ENCODE data around the gene KLK3.
"Not testable (repeated sequence)": the region's sequence is repeated elsewhere in the genome, so short reads cannot be mapped to it uniquely, and the experiment has no call there.

KLK3 gene

DNA sequence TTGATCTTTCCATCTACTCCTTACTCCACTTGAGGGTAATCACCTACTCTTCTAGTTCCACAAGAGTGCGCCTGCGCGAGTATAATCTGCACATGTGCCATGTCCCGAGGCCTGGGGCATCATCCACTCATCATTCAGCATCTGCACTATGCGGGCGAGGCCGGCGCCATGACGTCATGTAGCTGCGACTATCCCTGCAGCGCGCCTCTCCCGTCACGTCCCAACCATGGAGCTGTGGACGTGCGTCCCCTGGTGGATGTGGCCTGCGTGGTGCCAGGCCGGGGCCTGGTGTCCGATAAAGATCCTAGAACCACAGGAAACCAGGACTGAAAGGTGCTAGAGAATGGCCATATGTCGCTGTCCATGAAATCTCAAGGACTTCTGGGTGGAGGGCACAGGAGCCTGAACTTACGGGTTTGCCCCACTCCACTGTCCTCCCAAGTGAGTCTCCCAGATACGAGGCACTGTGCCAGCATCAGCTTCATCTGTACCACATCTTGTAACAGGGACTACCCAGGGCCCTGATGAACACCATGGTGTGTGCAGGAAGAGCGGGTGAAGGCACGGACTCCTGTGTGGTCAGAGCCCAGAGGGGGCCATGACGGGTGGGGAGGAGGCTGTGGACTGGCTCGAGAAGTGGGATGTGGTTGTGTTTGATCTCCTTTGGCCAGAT, 15.8 kb downstream of the KLK3 start:
- DNase-seq = no peak

DNA sequence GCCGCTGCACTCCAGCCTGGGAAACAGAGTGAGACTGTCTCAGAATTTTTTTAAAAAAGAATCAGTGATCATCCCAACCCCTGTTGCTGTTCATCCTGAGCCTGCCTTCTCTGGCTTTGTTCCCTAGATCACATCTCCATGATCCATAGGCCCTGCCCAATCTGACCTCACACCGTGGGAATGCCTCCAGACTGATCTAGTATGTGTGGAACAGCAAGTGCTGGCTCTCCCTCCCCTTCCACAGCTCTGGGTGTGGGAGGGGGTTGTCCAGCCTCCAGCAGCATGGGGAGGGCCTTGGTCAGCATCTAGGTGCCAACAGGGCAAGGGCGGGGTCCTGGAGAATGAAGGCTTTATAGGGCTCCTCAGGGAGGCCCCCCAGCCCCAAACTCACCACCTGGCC, 18.3 kb downstream of the KLK3 start, which contains the start of gene KLK2:
TSS of gene KLK2 (plus strand) at position 384 of the 400 bp plus-strand sequence. CDS start 35 bp downstream, outside the sequence.
- no peak for DNase-seq

GRCh38 chr19:50874211-50874610, 19.5 kb downstream of the KLK3 start:
- DNase-seq = no peak

DNA sequence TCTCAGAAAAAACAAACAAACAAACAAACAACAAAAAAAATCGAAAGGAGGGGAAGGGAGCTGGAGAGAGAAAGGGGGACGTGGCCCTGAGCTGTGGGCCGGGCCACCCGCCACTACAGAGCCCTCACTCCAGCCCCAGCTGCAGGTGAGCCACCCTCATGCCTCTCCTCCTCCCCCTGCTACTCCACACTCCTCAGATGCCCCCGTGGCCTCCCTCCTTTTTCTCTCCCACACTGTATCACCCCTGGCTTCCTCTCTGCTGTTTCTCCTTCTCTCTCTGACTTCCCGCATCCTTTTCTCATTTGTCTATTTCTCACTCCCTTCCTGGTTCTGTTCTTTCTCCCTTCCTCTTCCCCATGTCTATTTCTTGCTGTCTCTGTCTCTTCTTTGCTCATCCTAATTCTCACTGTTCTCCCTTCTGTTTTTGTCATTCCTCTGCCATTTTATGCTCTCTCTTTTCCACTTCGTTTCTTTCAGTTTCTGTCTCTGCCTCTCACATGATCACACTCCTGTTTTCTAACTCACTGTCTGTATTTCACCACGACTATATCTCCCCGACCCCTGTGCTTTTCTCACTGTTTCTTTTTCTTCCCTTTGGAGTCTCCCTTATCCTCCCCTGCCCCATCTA, 21.2 kb downstream of the KLK3 start:
- DNase-seq = peak; percentile 46

DNA sequence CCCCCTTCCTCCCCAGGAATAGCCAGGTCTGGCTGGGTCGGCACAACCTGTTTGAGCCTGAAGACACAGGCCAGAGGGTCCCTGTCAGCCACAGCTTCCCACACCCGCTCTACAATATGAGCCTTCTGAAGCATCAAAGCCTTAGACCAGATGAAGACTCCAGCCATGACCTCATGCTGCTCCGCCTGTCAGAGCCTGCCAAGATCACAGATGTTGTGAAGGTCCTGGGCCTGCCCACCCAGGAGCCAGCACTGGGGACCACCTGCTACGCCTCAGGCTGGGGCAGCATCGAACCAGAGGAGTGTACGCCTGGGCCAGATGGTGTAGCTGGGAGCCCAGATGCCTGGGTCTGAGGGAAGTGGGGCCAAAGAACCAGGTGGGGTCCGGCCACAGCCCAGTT, 21.7 kb downstream of the KLK3 start:
- DNase-seq = peak; percentile 89

GRCh38 chr19:50877338-50877737, 22.6 kb downstream of the KLK3 start:
- peak; percentile 66 for DNase-seq

- no peak for DNase-seq
Observed at GRCh38 chr19:50878851-50879250, 24.1 kb downstream of the KLK3 start.

DNA sequence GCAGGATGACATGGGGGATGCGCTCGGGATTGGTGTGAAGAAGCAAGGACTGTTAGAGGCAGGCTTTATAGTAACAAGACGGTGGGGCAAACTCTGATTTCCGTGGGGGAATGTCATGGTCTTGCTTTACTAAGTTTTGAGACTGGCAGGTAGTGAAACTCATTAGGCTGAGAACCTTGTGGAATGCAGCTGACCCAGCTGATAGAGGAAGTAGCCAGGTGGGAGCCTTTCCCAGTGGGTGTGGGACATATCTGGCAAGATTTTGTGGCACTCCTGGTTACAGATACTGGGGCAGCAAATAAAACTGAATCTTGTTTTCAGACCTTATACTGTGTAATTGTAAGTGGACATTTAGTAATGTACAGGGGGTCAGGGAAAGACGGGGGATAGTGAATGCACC, 25.5 kb downstream of the KLK3 start:
- no peak for DNase-seq

GRCh38 chr19:50882188-50882587, 27.5 kb downstream of the KLK3 start:
- DNase-seq = no peak

DNA sequence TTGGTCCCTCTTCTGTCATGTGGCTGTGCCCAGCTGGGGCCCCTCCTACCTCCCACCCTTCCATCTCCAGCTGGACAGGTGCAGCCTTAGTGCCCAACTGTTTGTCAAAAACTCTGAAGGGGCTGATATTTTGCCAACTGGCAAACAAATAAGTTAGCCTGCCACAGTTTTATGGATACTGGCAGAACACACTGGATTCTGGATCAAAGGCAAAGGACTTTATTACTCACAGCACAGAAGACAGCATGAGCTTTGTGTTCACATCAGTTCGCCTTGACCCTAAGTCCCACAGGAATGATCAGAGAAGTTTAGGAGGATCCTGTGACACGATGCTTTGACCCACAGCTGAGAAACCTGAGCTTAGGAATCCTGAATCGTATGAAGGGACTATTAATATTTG, 34.9 kb downstream of the KLK3 start:
- DNase-seq = no peak

DNA sequence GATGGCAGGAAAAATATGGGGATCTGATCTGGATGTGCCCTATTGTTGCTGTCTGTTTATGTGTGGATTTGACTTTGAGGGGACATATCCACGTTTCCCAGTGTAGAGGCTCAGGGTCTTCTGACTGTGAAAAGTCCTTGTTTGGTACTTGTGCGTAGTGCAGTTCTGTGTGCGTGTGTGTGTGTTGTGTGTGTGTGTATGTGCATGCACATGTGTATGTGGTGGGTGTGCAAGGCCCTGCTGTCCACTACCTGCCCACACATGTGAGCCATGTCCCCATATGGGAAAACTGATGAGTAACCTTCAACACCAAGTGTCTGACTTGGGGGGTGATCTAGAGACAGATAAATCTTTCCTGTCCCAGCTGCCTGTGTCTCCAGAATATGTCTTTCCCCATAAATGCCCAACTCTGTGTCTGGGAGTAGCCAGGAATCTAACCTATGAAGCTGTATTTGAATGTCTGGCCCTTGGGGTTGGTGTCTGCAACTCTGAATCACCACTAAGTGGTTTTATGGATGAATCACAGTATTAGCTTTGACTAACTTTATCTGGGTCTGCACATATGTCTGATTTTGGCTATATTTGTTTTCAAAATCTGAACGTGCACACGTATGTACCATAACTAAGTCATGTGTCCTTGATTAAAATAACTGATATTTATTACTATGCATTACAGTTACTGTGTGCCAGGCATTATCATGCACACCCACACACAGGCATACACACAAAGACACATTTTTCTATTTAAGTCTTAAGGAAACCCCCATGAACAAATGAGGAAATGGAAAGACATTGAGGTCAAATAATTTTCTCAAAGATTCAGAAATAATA, 35.9 kb downstream of the KLK3 start:
- DNase-seq = no peak

DNA sequence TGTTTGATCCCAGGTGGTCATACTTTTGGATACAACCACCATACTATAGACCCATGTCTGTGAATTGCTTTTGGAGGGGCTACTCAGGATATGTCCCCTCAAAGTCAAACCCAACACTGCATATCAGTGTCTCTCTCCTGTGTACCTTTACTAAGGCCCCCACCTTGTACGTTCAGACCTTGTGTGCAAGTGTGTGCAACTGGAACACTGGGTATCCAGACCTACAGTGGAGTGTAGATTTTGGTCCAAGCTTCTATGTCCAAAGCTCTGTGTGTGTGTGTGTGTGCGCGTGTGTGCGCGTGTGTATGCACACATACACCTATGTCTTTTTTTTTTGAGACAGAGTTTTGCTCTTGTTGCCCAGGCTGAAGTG, 36.5 kb downstream of the KLK3 start:
- DNase-seq = no peak

DNA sequence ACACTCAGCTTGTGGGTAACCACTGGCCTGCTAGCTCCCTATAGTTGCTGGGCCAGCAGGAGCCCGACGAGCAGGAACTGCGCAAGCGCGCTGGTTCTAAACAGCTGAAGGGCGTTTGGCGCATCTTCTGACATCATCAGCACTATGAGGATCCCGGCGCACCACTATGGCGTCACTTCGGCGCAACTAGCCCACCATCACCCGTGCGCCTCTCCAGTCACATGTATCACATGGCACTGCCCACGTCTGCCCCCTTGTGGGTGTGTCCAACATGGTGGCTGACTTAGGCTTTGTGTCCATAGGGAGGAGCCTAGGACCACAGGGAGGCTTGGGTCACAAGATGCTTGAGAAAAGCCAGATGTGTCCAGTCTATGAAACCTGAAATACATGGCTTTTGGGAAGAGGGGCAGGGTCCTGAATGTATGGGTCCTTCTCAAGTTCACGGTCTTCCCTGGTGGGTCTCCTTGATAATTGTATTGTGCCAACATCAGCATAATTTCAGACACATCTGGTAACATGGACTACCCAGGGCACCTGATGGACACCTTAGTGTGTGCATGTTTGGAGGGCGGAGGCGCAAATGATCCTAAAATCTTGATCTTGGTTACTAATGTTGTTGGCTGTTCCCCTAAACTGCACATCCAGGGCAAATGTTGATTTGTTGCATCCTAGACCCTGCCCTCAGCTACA, 38.5 kb downstream of the KLK3 start:
- DNase-seq = no peak

- peak; percentile 19 for DNase-seq
Observed at GRCh38 chr19:50894478-50895356, 40.0 kb downstream of the KLK3 start.

DNA sequence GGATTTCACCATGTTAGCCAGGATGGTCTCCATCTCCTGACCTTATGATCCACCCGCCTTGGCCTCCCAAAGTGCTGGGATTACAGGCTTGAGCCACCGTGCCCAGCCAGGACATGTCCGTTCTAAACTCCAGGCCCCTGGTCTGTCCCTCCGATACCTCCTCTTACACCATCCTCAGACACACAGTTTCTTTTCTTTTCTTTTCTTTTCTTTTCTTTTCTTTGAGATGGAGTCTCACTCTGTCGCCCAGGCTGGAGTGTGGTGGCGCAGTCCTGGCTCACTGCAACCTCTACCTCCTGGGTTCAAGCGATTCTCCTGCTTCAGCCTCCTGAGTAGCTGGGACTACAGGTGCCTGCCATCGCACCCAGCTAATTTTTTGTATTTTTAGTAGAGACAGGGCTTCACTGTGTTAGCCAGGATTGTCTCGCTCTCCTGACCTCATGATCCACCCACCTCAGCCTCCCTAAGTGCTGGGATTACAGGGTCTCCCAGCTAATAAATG, 41.4 kb downstream of the KLK3 start:
- DNase-seq = not testable (repeated sequence)

DNA sequence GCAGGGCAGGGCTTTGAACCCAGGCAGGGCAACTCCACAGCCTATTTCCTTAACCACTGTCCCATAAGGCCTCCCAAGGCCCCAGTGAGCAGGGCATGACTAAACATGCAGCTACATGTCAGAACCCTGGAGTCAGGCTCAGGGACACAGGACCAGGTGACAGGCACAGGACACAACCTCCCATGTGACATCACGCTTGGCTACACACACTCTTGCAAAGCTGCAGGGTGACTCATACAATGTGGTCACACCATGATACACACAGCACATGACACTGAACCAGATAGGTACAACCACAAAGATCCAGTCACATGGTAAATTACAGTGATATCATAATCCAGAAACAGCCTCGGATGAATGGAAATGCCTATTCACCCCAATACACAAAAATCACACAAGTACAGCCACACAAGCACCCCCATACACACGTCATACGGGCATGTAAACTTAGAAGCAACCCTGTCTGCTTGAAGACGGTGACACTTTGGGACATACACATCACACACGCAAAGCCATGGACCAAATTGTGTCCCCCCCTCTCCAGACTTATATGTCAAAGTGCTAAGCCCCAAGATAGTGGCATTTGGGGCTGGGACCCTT, 42.0 kb downstream of the KLK3 start:
- peak; percentile 78 for DNase-seq

- no peak for DNase-seq
Observed at GRCh38 chr19:50897191-50897607, 42.5 kb downstream of the KLK3 start.

DNA sequence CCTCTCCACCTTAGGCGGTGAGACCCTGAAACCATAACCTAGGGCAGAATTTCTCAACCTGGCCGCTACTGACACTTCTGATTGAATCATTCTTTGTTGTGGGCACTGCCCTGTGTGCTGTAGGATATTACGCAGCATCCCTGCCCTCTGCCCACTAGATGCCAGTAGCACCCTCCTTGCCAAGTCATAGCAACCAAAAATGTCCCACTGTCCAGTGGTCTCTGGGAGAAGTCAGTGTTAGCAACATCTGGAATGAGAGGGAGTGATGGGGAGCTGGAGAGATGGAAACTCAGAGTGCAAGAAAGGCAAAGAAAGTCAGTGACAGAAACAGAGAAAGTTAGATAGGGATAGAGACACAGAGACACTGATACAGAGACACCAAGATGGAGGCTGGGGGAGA, 42.9 kb downstream of the KLK3 start:
- no peak for DNase-seq

DNA sequence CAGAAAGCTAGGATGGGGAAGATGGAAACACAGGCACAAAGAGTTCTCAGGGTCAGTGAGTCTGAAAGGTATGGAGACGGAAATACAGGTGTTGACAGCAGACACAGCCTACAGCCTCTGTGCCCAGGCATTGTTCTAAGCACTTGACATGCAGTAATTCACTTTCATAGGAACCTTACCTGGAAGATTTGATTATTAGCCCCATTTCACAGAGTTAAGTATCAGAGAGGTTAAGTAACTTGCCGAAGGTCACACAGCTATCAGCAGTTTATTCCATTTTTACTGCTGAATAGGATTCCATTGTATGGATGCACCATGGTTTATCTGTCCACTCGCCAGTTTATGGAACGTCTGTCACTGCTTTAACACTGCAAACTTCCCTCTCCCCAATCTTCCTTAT, 43.3 kb downstream of the KLK3 start:
- DNase-seq = no peak

DNA sequence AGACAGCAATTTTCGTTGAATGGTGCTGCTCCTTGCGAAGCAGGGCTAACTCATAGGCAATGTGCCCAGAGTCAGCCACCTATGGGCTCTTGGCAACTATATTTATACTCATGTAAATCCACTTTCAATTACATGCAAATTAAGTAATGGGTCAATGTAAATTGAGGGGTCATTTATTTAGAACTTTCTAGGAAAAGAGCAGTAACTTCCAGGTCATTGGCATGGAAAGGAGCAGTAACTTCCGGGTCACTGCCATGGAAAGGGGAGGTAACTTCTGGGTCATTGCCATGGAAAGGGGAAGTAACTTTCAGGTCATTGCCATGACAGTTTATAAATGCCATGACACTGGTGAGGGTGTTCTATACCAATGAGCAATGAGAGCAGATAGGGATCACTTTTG, 44.9 kb downstream of the KLK3 start:
- no peak for DNase-seq

DNA sequence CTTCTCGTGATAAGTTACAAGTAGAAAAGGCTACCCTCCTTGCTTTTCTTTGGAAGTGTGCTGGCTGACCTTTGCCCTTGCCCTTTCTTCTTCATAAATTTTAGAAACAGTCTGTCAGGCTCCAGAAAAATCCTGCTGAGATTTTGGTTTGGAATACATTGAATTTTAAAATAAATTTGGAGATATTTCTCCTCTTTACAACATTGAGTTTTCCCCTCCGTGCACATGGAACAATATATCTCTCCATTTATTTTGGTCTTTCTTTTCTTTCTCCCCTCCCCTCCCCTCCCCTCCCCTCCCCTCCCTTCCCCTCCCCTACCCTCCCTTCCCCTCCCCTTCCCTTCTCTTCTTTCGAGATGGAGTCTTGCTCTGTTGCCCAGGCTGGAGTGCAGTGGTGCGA, 47.9 kb downstream of the KLK3 start:
- DNase-seq = no peak

DNA sequence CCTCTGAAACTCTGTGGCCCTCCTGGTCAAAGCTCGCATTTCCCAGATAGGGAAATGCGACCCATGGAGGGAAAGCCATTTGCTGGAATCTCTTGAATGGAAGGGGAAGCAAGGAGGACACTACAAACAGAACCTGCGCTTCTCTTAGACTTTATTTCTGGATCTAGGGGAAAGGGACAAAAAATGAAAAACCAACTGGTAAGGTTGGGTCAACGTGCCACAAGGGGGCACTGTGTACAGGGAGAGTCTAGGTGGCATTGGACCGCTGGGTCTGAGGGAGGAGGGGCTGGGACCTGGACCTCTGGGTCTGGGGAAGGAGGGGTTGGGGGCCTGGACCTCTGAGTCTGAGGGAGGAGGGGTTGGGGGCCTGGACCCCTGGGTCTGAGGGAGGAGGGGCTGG, 51.5 kb downstream of the KLK3 start:
- DNase-seq = no peak

Data from NCI-H2171 treated with DMSO at 0.1 percent for 48 hours (cell line).